HG02884 (cell line): ENCODE results near the gene ITGA1.
"Not testable (repeated sequence)": the region's sequence is repeated elsewhere in the genome, so short reads cannot be mapped to it uniquely, and the experiment has no call there.

Source experiments
- ATAC-seq: cut with Tn5 transposase; IDR thresholded peaks from one replicate; pipeline ENCODE4 v1.9.1; 2021; ENCODE audit warnings: mild to moderate bottlenecking, moderate library complexity; ENCODE audit not compliant: unreplicated experiment

The ITGA1 gene

DNA sequence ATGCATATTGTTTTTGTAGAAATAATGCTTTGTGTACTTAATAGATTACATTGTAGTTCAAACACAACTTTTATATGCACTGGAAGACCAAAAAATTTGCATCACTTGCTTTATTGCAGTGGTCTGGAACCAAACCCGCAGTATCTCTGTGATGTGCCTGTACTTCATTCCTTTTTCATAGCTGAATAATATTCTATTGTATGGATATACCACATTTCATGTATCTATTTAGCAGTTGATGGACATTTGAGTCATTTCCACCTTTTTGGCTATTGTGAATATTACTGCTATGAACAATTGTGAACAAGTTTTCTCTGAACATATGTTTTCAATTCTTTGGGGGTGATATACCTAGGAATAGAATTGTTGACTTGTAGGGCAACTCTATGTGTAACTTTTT is 40.1 kb downstream of the ITGA1 start:
- no peak for ATAC-seq

DNA sequence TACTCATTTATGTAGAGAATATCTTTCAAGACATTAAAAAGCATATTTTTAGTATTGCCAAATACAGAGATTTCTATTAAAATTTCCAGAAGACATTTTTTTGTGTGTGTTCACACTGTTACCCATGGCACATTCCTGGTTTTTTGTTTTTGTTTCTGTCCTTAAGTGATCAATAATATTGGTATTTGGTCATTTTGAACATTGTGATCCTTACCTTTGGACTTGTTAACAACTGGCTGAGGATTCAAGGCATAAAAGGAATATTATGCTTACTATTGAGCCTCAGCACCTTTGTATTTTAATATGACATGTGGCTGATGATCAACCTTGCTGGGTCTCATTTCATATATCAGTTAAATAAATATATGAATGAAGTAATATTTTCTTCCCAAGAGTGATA is 41.9 kb downstream of the ITGA1 start:
- ATAC-seq: no peak

- no peak for ATAC-seq
Observed at GRCh38 chr5:52830650-52831049, 42.9 kb downstream of the ITGA1 start.

DNA sequence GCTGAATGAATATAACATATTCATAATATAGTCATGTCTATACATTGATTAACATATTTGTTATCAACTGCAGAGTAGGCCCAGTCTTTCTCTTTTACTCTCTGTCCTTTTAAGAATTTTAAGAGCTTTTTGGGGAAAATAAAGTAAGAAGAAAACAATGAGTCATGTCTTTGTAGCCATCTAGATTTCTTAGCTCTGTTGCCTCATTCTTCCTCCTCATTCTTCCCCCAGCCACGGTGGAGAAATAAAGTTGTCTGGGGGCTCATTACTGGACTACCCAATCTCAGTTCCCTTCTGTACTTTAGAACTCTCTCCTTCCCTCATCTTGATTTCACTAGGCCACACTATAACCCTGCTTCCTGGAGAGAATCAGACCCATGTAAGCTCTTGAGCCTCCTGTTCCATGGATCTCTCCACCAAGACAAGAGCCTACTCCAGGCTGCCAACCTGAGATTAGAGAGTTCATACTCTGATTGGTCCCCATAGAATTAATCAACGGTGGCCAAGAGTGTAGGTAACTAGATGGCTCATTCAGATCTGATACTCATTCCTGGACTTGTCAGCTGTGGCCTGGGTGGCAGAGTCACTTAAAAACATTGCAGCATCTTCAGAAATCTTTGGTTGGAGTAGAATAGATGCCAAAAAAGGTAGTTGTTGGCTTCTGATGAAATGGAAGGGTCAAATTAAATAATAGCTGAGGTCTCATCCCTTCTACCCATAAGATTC is 44.2 kb downstream of the ITGA1 start:
- ATAC-seq: no peak

DNA sequence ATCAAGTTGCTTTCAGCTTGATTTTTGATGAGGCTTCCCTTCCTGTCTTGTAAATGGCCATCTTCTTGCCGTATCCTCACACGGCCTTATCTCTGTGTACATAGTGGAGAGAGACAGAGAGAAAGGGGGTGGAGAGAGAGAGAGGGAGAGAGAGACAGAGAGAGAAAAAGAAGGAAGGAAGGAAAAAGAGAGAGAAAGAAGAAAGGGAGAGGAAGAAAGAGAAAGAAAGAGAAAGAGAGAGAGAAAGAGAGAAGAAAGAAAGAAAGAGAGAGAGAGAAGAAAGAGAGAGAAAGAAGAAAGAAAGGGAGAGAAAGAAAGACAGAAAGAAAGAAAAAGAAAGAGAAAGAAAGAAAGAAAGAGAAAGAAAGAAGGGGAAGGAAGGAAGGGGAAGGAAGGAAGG is 46.6 kb downstream of the ITGA1 start:
- no peak for ATAC-seq

- ATAC-seq: no peak
Observed at GRCh38 chr5:52837068-52837467, 49.4 kb downstream of the ITGA1 start.

DNA sequence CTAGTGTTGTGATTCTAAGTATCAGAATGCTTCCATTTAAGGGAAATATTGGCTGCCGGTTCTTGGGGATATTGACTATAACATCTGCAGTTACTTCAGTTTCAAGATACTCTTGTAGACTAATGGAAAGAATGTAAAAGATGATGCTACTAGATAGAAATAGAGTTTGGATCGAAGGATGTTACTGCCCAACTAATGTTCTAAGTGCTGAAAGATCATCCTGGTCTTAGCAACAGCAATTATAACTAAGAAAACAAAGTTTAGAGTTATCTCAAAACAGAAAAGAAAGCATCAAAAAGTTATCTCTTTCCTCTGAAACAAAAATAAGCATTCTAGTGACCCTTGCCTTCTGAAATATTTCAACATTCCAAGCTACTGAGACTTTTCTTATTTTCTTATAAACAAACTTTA is 49.9 kb downstream of the ITGA1 start:
- ATAC-seq: no peak

DNA sequence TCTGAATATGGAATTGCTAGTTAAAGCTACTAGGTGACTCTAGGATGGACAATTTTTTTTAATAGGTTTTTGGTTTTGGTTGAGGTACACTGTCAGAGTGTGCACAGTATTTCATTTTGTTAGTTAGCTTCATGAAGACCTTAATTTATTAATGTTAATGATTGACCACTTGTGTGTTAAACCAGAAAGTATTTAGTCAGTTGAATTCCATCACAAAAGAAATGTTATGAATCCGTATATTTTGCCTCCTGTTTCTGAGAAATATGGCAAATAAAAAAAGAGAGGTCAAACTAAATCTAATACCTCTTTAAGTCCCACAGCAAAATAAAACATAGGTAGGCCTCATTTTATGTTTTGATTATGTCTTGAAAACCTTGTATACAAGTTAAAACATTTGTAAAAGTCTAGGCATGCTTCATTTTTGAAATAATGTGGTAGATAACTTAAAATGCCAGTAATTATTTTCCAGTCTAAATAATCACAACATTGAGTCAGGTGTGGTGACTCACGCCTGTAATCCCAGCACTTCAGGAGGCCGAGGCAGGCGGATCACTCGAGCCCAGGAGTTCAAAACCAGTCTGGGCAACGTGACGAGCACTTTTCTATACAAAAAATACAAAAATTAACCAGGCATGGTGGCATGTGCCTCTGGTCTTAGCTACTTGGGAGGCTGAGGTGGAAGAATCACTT is 50.8 kb downstream of the ITGA1 start:
- ATAC-seq: no peak

- no peak for ATAC-seq
Observed at GRCh38 chr5:52839285-52839684, 51.6 kb downstream of the ITGA1 start.

DNA sequence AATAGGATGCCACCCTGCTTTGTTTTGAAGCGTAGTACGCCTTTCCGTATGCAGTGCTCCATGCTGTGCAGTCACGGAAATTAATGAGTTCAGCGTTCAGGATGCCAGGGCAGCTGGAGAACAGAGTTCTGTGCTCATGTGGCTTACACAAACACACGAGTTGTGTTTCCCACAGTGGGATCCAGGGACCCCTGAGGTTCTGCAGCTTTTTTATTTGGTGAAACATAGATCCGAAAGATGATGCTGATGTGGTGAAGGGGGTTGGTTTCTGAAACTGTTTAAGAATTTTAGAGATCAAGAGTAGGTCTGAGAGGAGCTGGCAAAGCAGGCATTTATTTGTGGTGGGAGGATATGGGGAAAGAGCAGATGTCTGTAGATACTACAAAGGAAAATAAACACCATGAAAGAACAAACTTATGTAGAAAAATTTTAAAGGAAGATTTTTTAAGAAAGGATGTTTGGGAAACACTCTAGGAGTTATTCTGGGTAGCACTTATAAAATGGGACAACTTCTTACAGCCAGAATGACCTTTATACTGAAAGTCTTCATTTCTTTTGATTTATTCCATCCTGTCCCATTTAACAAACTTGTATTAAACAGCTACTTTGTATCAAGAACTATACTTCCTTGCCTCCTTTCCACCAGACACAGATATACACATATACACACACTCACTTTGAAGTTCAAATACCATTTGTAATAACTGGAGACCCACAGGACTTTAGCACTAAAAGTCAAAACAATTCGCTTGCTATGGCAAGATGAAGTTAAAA is 52.7 kb downstream of the ITGA1 start:
- no peak for ATAC-seq

GRCh38 chr5:52841114-52841513 is 53.4 kb downstream of the ITGA1 start:
- ATAC-seq: no peak

GRCh38 chr5:52842111-52842510 is 54.4 kb downstream of the ITGA1 start:
- ATAC-seq: no peak

- ATAC-seq: no peak
Observed at GRCh38 chr5:52844885-52845284, 57.2 kb downstream of the ITGA1 start.

DNA sequence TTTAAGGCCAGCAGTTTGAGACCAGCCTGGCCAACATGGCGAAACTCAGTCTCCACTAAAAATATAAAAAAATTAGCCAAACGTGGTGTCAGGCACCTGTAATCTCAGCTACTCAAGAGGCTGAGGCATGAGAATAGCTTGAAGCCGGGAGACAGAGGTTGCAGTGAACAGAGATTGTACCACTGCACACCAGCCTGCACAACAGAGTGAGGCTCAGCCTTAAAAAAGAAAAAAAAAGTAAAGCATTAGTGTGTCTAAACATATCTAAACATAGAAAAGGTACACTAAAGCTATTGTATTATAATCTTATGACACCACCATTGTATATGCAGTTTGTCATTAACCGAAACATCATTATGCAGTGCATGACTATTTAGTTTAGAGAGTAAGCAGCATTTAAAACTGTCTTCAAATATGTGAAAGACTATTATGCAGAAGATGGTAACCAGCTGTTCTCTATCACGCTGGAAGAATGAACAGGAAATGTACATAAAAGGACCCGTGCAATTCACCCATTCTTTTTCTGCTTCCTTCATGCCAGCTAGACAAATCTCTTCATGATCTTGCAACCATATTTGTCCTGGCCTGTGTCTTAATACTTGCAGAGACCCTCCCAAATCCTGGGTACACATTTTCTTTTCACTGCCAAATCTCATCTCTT is 58.6 kb downstream of the ITGA1 start:
- no peak for ATAC-seq

- ATAC-seq: not testable (repeated sequence)
Observed at GRCh38 chr5:52848688-52849087, 61.0 kb downstream of the ITGA1 start.

- no peak for ATAC-seq
Observed at GRCh38 chr5:52849544-52849943, 61.8 kb downstream of the ITGA1 start.

DNA sequence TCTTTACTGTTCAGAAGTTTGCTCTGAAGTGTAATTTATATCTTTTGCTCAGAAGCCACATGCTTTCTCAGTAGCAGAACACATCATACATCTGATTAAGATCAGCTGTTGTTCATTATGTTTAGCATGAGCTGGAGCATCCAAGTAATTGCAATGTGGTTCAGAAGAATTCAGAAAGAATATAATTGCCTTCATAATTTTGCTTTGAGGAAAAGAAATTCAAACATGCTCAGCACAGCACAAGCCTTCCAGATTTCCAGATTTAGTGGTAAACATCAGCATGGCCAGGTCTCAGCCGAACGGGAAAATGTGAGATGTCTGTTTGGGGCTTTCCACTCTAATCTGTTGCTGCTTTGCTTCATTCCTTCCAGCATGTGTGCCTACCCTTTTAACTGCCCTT is 65.9 kb downstream of the ITGA1 start:
- no peak for ATAC-seq

DNA sequence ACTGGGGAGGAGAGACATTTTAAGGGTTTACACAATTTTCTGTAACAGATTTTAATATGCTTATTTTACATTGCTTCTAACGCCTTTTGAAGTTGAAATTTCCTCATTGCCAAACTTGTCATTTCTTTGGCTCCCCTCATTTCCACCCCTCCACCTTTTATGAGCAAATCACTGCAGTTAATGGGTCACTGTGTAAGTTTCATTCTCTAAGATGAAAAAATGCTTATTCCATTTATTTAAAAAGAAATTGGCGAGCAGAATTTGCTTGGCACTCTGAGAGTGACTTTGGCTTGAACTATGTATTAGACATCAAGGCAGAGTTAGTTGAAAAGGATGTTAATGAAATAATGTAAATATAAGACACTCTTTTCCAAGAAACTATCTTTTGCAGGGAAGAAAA is 66.6 kb downstream of the ITGA1 start:
- no peak for ATAC-seq

- no peak for ATAC-seq
Observed at GRCh38 chr5:52854949-52855348, 67.2 kb downstream of the ITGA1 start.

DNA sequence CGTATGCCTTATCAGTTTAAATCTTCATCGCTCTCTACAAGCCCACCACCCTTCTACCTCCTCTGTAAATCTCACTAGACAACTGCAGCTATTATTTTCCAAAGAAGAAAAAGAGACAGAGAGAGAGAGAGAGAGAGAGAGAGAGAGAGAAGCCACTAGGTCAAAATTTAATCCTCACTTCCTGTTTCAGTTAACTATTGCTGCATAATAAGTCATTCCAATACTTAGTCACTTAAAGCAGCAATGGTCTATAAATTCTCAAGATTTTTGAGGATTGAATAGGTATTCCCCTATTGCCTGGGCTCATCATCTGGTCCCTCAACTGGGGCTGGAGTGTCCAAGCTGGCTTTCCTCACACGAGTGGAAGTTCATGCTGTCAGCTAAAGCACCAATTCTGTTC is 68.8 kb downstream of the ITGA1 start:
- peak; percentile 88 for ATAC-seq

DNA sequence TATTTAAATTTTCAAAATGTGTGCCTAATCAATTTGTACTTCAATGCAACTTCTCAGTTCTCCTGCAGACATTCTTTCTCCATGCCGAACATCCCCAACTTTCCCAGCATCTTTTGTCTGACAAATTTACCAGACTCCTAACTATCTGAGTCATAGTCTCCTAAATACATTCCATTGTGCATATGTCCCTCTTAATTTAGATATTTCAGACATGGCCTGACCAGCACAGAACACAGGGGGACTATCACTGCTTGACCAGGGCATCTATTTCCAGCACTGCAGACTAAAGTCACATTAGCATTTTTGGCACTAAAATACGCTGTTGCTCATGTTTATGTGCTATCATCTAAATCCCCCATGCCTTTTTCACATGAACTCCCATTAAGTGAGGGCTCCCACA is 71.9 kb downstream of the ITGA1 start:
- no peak for ATAC-seq
